ENCODE measurements around the gene PRKACB.
"Not testable (repeated sequence)": the region's sequence is repeated elsewhere in the genome, so short reads cannot be mapped to it uniquely, and the experiment has no call there.

The PRKACB gene

GRCh38 chr1:84143796-84144565 lies at the start of gene PRKACB:
PRKACB (plus strand) TSS chr1:84144271; CDS start chr1:84144362, 91 bp downstream.
- peak; percentile 77 for DNase-seq (ENCODE audit: low spot score)

- no peak for DNase-seq (ENCODE audit: low spot score)
Observed at GRCh38 chr1:84095308-84095707, 48.8 kb upstream of the PRKACB start.

- DNase-seq (ENCODE audit: low spot score) = no peak
Observed at GRCh38 chr1:84096176-84096575, 47.9 kb upstream of the PRKACB start.

- DNase-seq (ENCODE audit: low spot score) = no peak
Observed at GRCh38 chr1:84101204-84101603, 42.9 kb upstream of the PRKACB start.

- no peak for DNase-seq (ENCODE audit: low spot score)
Observed at GRCh38 chr1:84103197-84103992, 40.7 kb upstream of the PRKACB start.

GRCh38 chr1:84107538-84107937 lies 36.5 kb upstream of the PRKACB start:
- not testable (repeated sequence) for DNase-seq (ENCODE audit: low spot score)

GRCh38 chr1:84107955-84108354 lies 36.1 kb upstream of the PRKACB start:
- no peak for DNase-seq (ENCODE audit: low spot score)

- DNase-seq (ENCODE audit: low spot score) = no peak
Observed at GRCh38 chr1:84108900-84109578, 35.0 kb upstream of the PRKACB start.

GRCh38 chr1:84110629-84111028 lies 33.4 kb upstream of the PRKACB start:
- DNase-seq (ENCODE audit: low spot score) = no peak

- no peak for DNase-seq (ENCODE audit: low spot score)
Observed at GRCh38 chr1:84116558-84116957, 27.5 kb upstream of the PRKACB start.

GRCh38 chr1:84117868-84118267 lies 26.2 kb upstream of the PRKACB start:
- no peak for DNase-seq (ENCODE audit: low spot score)

GRCh38 chr1:84121360-84121759 lies 22.7 kb upstream of the PRKACB start:
- DNase-seq (ENCODE audit: low spot score) = no peak

- DNase-seq (ENCODE audit: low spot score) = peak; percentile 61
Observed at GRCh38 chr1:84122780-84123382, 21.2 kb upstream of the PRKACB start.

GRCh38 chr1:84133479-84133878 lies 10.6 kb upstream of the PRKACB start:
- no peak for DNase-seq (ENCODE audit: low spot score)

- no peak for DNase-seq (ENCODE audit: low spot score)
Observed at GRCh38 chr1:84135341-84135740, 8.7 kb upstream of the PRKACB start.

- DNase-seq (ENCODE audit: low spot score) = peak; percentile 39
Observed at GRCh38 chr1:84141182-84142003, 2.7 kb upstream of the PRKACB start.

- DNase-seq (ENCODE audit: low spot score) = peak; percentile 47
Observed at GRCh38 chr1:84145068-84145467, 997 bp downstream of the PRKACB start.

GRCh38 chr1:84146411-84147032 lies 2.5 kb downstream of the PRKACB start:
- no peak for DNase-seq (ENCODE audit: low spot score)

- DNase-seq (ENCODE audit: low spot score) = no peak
Observed at GRCh38 chr1:84148758-84149157, 4.7 kb downstream of the PRKACB start.

- no peak for DNase-seq (ENCODE audit: low spot score)
Observed at GRCh38 chr1:84152649-84153056, 8.6 kb downstream of the PRKACB start.

- no peak for DNase-seq (ENCODE audit: low spot score)
Observed at GRCh38 chr1:84155517-84155916, 11.4 kb downstream of the PRKACB start.

Measured in CD4-positive, alpha-beta T cell treated with Interleukin-15 for 4 hours (primary cell).